Neural progenitor cell (in vitro differentiated cells): Measurements from ENCODE around the gene HES7. TPM values are rescaled to one million over a fixed set of nuclear protein-coding genes. Genes with fewer than 3 reads are reported as not detected.
A peak's percentile ranks its signal among the peaks of the same experiment; 100 is the strongest.

Experiments
- DNase-seq: peaks from one replicate; pipeline ENCODE4 v3.0.0-alpha.2; 2016; ENCODE audit warnings: low spot score
- H2AFZ ChIP-seq: fragments of 200-600 bp; sonication (generic); replicated peaks from 2 replicates; pipeline ENCODE4 v1.6.1; 2016; ENCODE audit warnings: antibody characterized with exemption
- H3F3A ChIP-seq: fragments of 200-600 bp; sonication (generic); 2 replicates; pipeline ENCODE4 v1.6.1; 2016; ENCODE audit warnings: antibody characterized with exemption, low read depth
- H3K27ac ChIP-seq: fragments of 200-600 bp; sonication (generic); 2 replicates; pipeline ENCODE4 v1.5.1; 2016; ENCODE audit warnings: mild to moderate bottlenecking
- H3K27me3 ChIP-seq: fragments of 200-600 bp; sonication (generic); 2 replicates; pipeline ENCODE4 v1.6.1; 2016; ENCODE audit warnings: mild to moderate bottlenecking, moderate library complexity
- H3K36me3 ChIP-seq: fragments of 200-600 bp; sonication (generic); 2 replicates; pipeline ENCODE4 v1.5.1; 2016
- H3K4me1 ChIP-seq: fragments of 200-600 bp; sonication (generic); 2 replicates; pipeline ENCODE4 v1.6.1; 2016; ENCODE audit warnings: mixed run types
- H3K4me2 ChIP-seq: fragments of 200-600 bp; sonication (generic); 2 replicates; pipeline ENCODE4 v1.6.1; 2016
- H3K4me3 ChIP-seq: fragments of 200-600 bp; sonication (generic); 2 replicates; pipeline ENCODE4 v1.5.1; 2016
- H3K79me2 ChIP-seq: fragments of 200-600 bp; sonication (generic); 2 replicates; pipeline ENCODE4 v1.6.1; 2016; ENCODE audit warnings: low read depth
- H3K9ac ChIP-seq: fragments of 200-600 bp; sonication (generic); 2 replicates; pipeline ENCODE4 v1.6.1; 2016
- H3K9me3 ChIP-seq: fragments of 200-600 bp; sonication (generic); 2 replicates; pipeline ENCODE4 v1.5.1; 2016; ENCODE audit warnings: low read depth
- H4K20me1 ChIP-seq: fragments of 200-600 bp; sonication (generic); 2 replicates; pipeline ENCODE4 v1.6.1; 2016; ENCODE audit warnings: low read depth
- H3K27ac Mint-ChIP-seq: 3 replicates; pipeline ENCODE4 v1.8.0; 2021; ENCODE audit warnings: mixed read lengths
- H3K27me3 Mint-ChIP-seq: 2 replicates; pipeline ENCODE4 v1.8.0; 2022; ENCODE audit warnings: low read depth, mild to moderate bottlenecking, inconsistent platforms, moderate library complexity, mixed read lengths; ENCODE audit not compliant: insufficient read depth
- H3K36me3 Mint-ChIP-seq: 3 replicates; pipeline ENCODE4 v1.8.0; 2021; ENCODE audit warnings: mixed read lengths
- H3K4me1 Mint-ChIP-seq: 3 replicates; pipeline ENCODE4 v1.8.0; 2021; ENCODE audit warnings: mixed read lengths
- H3K4me3 Mint-ChIP-seq: 3 replicates; pipeline ENCODE4 v1.8.0; 2021; ENCODE audit warnings: mild to moderate bottlenecking, moderate library complexity, mixed read lengths
- H3K9me3 Mint-ChIP-seq: 3 replicates; pipeline ENCODE4 v1.8.0; 2020; ENCODE audit warnings: mixed read lengths
- CTCF ChIP-seq: fragments of 200-600 bp; sonication (generic); IDR thresholded peaks from 2 replicates; pipeline ENCODE4 v1.5.1; 2017; ENCODE audit warnings: antibody characterized with exemption, mild to moderate bottlenecking
- EZH2 ChIP-seq: fragments of 200-600 bp; sonication (generic); IDR thresholded peaks from 2 replicates; pipeline ENCODE4 v1.6.1; 2017; ENCODE audit warnings: antibody characterized with exemption, mild to moderate bottlenecking, moderate library complexity
- EZH2phosphoT487 ChIP-seq: fragments of 200-600 bp; sonication (generic); IDR thresholded peaks from 2 replicates; pipeline ENCODE4 v1.6.1; 2017; ENCODE audit warnings: antibody characterized with exemption
- total RNA-seq: library from RNA; depleted of rRNA; stranded (reverse); fragments of >200 nt; gene quantifications from 2 replicates; pipeline ENCODE4 v1.2.3, GENCODE V29; 2015; ENCODE audit warnings: low replicate concordance

HES7 gene
- total RNA-seq, 1 donor from 2014 or later, result not detected

- peak overlapping the region; percentile 79 for H3K4me3 ChIP-seq
- peak overlapping the region; percentile 90 for H3K4me2 ChIP-seq
- H3K4me1 Mint-ChIP-seq, result peaks cover 5% of the 10 kb centered on the region
These were observed 14.9 kb upstream of the HES7 start for GRCh38 chr17:8138672-8139371.

DNA sequence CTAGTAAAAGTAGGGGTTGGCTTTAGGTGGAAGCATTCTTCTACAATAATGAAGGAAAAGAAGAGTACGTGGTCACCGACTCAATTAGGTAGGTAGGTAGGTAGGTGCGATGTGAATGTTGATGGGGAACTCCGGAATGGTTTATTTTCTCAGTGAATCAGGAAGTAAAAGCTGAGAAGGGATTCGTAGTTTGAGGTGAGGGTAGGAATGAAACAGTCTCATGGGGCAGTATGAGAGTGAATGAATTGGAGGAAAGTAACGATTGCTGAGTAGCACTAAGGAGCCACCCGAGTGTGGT lies 14.4 kb upstream of the HES7 start:
- H3K9ac ChIP-seq, result no peak overlapping the region
- H3K4me3 ChIP-seq, result peak overlapping the region; percentile 79
- H3K79me2 ChIP-seq, result no peaks in the 10 kb centered on the region
- peaks cover 7% of the 10 kb centered on the region for H4K20me1 ChIP-seq
- peak overlapping the region; percentile 96 for H2AFZ ChIP-seq
- H3K27me3 ChIP-seq, result peaks cover 16% of the 10 kb centered on the region
- no peak overlapping the region for H3K27ac ChIP-seq
- H3K4me2 ChIP-seq, result peak overlapping the region; percentile 90
- no peak overlapping the region for H3K4me3 Mint-ChIP-seq
- H3K9me3 Mint-ChIP-seq, result no peaks in the 10 kb centered on the region
- H3K36me3 ChIP-seq, result no peaks in the 10 kb centered on the region
- DNase-seq, result no peak
- peaks cover 10% of the 10 kb centered on the region for H3K36me3 Mint-ChIP-seq
- H3K4me1 ChIP-seq, result peaks cover 10% of the 10 kb centered on the region
- H3K27ac Mint-ChIP-seq, result no peak overlapping the region
- TF ChIP-seq EZH2phosphoT487, result peak; percentile 25
- TF ChIP-seq CTCF, result no peak
- H3K9me3 ChIP-seq, result no peaks in the 10 kb centered on the region
- peaks cover 38% of the 10 kb centered on the region for H3F3A ChIP-seq
- peaks cover 9% of the 10 kb centered on the region for H3K4me1 Mint-ChIP-seq
- peaks cover 5% of the 10 kb centered on the region for H3K27me3 Mint-ChIP-seq

More at GRCh38 chr17:8138672-8139371, 14.9 kb upstream of the HES7 start:
- Mint-ChIP-seq H3K27me3 (peaks cover 5% of the 10 kb centered on the region), H3K9me3 (no peaks in the 10 kb centered on the region), H3K27ac (no peak overlapping the region), H3K36me3 (peaks cover 13% of the 10 kb centered on the region), H3K4me3 (no peak overlapping the region)
- TF ChIP-seq EZH2 (no peak), EZH2phosphoT487 (no peak), CTCF (peak; percentile 87)
- H3K36me3 ChIP-seq, result no peaks in the 10 kb centered on the region
- H2AFZ ChIP-seq, result no peak overlapping the region
- H3K27ac ChIP-seq, result peak overlapping the region; percentile 86
- peaks cover 5% of the 10 kb centered on the region for H3K4me1 ChIP-seq
- DNase-seq, result peak; percentile 98
- peaks cover 33% of the 10 kb centered on the region for H3F3A ChIP-seq
- H3K9ac ChIP-seq, result peak overlapping the region; percentile 39
- H3K27me3 ChIP-seq, result peaks cover 16% of the 10 kb centered on the region
- no peaks in the 10 kb centered on the region for H3K79me2 ChIP-seq
- no peaks in the 10 kb centered on the region for H3K9me3 ChIP-seq
- H4K20me1 ChIP-seq, result peaks cover 7% of the 10 kb centered on the region

DNA sequence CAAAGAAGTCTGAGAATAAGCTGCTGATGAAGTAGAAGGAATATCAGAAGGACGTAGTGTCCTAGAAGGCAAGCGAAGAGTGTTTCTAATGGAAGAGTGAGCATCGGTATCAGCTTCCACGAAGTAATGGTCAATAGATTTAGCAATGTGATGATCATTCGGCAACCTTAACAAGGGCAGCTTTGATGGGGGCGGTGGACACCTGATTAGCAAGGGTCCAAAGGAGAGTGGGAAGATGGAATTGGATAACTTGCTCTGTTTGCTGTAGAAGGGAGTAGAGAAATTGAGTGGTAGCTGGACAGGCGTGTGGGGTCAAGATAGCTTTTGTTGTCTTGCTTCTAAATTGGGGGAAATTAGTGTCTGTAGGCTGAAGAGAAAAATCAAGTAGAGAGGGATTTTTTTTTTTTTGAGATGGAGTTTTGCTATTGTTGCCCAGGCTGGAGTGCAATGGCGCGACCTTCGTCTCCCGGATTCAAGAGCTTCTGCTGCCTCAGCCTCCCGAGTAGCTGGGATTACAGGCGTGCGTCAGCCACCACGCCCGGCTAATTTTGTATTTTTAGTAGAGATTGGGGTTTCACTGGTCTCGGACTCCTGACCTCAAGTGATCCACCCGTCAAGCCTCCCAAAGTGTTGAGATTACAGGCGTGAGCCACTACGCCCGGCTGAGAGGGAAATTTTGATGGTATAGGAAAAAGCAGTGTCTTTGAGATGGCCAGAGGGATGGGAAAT lies 13.9 kb upstream of the HES7 start:
- no peak overlapping the region for H3K4me3 Mint-ChIP-seq
- Histone ChIP-seq H3K27me3 (peaks cover 16% of the 10 kb centered on the region), H4K20me1 (peaks cover 7% of the 10 kb centered on the region), H2AFZ (peak overlapping the region; percentile 96), H3K9ac (no peak overlapping the region), H3K4me1 (peaks cover 10% of the 10 kb centered on the region), H3F3A (peaks cover 43% of the 10 kb centered on the region), H3K36me3 (no peaks in the 10 kb centered on the region), H3K27ac (no peak overlapping the region), H3K79me2 (no peaks in the 10 kb centered on the region), H3K9me3 (no peaks in the 10 kb centered on the region), H3K4me3 (peak overlapping the region; percentile 79), H3K4me2 (peak overlapping the region; percentile 90)
- no peak for TF ChIP-seq CTCF
- no peak for TF ChIP-seq EZH2
- no peak for TF ChIP-seq EZH2phosphoT487
- peaks cover 10% of the 10 kb centered on the region for H3K36me3 Mint-ChIP-seq
- no peak for DNase-seq
- H3K27me3 Mint-ChIP-seq, result peaks cover 5% of the 10 kb centered on the region
- no peak overlapping the region for H3K27ac Mint-ChIP-seq
- peaks cover 11% of the 10 kb centered on the region for H3K4me1 Mint-ChIP-seq
- no peaks in the 10 kb centered on the region for H3K9me3 Mint-ChIP-seq
